Stimulated activated CD8-positive, alpha-beta memory T cell treated with anti-CD3 and anti-CD28 coated beads, Interleukin-7, amount 100 ng/mL, for 4 hours (primary cell): ENCODE results near the gene MRAS.

Experiments used
- DNase-seq, 2 donors: peaks; one replicate each; pipeline ENCODE4 v3.0.0-alpha.2; 2020; ENCODE audit warnings: low read depth in 2 of 2

The MRAS gene

GRCh38 chr3:138347960-138348753, at the start of gene MRAS:
Gene MRAS, plus strand, starts transcription at chr3:138348579. Its CDS starts 24,305 bp downstream, at chr3:138372884.
- no peak for DNase-seq

DNA sequence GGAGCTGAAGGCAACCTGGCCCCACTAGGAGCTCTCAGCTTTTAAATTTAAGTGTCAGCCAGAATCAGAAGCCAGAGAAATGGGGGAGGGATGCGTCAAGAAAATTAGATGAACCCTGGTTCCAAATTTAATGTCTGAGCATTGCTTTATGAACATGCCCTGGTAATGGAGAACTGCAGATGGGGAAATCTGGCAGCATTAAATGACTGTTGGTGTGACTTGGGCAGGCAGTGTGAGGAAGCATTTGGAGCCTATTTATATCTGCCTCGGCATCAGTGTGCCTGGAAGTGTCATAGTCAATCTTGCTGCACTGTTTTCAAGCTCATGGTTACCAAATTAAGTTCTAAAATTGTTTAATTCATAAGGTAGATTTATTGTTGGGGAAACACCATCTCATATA, 47.7 kb upstream of the MRAS start:
- no peak for DNase-seq

DNA sequence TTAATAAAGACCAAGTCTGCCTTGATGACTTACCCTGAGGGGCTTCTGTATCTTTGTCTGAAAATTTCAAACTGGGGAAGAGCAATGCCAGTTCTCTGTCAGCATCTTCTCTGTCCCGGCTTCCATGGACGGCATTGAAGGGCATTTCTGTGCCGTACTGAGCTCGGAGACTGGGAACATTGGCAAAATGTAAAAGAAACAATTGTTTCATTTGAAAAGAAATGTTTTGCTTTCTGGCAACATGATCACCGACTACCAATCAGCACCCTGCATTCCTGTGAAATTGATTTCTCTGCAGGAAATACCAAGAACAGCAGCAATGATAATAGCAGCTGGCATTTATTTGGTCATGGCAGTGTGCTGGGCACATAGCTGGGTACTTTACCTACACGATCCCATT, 44.9 kb upstream of the MRAS start:
- no peak for DNase-seq

DNA sequence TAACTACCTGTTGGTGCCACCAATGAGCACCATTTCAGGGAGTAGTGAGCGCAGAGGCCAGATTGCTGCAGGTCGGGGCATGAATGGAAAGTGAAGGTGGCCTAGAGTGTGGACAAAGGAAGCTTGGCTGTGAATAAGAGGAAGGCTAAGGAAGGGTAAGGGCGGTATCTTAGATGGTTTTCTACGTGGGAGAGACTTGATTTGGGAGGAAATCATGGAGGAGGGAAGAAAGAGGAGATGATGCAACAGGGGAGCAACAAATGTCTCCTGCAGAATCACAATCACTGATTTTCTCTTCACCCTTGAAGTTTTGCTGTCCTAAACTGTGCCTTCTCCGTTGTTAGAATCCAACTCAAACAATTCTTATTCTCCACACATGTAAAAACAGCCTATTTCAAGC, 40.5 kb upstream of the MRAS start:
- no peak for DNase-seq

DNA sequence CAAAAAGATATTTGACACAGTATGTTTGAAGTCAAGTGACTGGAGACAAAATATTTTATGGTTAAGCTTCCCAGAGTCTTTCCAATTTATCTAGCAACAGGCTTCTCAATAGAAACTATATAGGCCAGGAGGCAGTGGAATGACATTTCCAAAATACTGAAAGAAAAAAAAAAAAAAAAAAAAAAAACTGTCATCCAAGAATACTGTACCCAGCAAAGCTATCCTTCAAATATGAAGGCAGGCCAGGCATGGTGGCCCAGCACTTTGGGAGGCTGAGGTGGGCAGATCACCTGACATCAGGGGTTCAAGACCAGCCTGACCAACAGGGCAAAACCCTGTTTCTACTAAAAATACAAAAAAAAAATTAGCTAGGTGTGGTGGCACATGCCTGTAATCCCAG, 39.6 kb upstream of the MRAS start:
- no peak for DNase-seq

- no peak for DNase-seq
These were observed 37.9 kb upstream of the MRAS start for GRCh38 chr3:138310494-138310893.

DNA sequence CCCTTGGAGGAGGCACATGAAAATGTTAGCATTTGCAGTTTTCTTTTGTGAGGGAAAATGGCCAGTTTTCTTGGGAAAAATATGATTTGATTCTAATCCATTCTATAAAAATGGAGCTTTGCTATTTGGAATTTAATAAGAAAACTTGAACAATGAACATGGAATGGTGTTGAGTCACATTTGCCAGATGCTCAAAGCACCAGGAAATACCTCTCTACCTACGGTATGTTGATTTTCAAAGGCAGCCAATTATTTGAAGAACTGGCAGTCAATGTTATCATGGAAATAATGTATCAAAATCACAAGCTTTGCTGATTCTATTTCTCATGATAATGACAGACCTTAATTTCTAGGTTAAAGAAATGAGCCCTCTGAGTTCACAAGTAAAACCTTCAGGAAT, 33.6 kb upstream of the MRAS start:
- DNase-seq, result no peak

DNA sequence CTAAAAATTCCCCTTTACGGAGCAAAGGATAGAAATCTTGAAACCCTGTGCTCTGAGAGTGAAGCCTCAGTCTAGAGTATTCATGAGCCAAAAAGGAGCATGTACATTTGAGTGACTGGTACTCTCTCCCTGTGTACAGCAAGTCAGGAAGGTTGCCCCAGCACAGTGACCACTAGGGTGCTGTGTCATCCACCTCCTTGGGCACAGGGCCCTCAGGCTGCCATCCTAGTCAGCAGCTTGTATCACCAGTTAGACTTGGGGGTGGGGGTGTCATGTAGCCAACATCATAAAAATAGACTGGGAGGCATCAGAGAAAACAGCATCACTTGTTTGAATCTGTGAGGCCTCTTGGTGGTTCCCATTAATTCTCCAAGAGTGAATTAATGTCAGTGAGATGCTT, 30.7 kb upstream of the MRAS start:
- DNase-seq, result no peak

- DNase-seq, result no peak
These were observed 24.4 kb upstream of the MRAS start for GRCh38 chr3:138323971-138324370.

GRCh38 chr3:138325990-138326389, 22.4 kb upstream of the MRAS start:
- DNase-seq, result no peak

DNA sequence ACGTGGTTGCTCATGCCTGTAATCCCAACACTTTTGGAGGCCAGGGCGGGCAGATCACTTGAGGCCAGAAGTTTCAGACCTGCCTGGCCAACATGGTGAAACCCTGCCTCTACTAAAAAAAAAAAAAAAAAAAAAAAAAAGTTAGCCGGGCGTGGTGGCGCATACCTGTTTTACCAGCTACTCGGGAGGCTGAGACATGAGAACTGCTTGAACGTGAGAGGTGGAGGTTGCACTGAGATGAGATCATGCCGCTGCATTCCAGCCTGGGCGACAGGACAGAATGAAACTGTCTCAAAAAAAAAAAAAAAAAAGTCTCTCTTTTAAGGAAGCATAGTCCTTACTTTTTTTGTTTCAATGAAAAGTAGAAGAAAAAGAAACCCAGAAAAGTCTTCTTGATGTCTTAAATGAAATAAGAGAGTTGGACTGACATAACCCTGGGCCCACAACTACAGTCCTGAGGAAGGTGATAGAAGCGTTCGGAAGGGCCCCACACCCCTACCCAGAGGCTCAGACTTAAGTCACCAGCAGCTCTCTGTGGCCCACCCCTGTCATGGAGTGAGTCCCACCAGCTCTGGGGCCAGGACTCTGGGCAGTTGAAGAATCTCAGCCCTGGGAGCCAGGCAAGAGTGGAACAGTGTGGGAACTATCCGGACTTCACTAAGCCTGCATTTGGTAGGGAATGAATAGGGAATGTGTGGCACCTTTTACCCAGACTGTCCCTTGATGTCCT, 21.3 kb upstream of the MRAS start:
- no peak for DNase-seq

DNA sequence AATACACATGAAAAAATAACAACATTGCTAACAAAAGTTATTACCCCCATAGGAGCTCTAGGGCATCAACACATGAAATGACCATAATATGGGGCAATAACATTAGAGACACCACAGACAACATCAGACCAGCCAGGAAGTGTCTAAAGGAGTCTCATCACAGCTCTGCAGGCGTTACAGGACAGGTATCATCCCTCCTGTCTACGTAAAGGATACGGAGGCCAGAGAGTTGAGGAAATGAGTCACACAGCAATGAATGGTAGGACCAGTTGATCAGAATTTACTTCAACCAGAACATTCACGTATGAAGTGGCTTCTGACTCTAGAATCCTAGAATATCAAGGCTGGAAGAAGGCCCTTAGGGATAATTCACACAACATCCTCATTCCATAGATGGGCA, 20.5 kb upstream of the MRAS start:
- DNase-seq, result no peak

DNA sequence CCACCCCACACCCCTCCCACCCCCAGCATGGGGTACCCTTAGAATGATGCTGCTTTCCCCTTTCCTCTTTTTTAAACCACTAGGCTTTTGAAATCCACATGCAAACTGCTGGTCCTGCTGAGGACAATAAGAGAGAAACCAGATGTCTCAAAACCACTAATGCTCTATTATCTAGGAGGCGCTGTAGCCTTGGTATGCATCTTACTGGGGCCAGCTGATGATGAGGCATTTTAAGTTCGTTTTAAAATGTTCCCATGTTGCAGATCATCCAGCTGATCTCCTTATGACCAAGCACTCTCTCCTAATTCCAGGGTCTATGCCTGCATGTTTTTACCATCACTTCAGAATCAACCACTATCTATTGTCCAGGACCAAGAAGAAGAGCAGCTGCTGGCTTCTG, 20.0 kb upstream of the MRAS start:
- no peak for DNase-seq

GRCh38 chr3:138329127-138329983, 19.0 kb upstream of the MRAS start, which contains the start of gene NME9:
Gene NME9, minus strand, starts transcription at chr3:138329851. Its CDS starts 516 bp downstream, at chr3:138329335.
- peak; percentile 80 to 88 for DNase-seq

- no peak for DNase-seq
These were observed 18.4 kb upstream of the MRAS start for GRCh38 chr3:138329984-138330293.

DNA sequence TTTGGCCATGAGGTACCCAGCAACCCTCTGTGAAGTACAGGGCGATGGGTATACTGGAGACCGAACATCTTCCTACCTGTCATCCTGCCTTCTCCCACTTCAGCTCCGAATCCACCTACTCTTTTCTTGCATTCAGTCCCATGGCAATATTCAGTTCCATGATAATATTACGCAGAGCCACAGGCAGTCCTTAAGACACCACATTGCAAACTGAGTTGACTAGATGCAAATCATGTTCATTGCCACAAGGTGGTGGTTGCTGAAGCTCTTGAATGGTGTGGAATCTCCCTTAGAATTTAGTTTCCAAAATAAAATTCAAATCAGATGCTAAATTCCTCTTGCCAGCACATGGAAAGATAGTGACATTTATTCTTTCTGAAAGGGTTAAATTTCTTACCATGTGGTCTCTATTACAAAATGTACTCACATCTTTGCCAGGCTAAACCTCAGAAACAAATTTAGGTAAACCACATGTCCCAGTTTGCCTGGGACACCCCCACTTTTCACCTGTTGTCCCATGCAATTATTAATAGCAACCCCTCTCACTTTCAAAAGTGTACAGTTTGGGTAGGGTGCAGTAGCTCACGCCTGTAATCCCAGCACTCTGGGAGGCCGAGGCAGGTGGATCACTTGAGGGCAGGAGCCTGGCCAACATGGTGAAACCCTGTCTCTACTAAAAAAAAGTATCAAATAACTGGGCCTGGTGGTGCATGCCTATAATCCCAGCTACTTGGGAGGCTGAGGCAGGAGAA, 17.1 kb upstream of the MRAS start:
- no peak for DNase-seq

DNA sequence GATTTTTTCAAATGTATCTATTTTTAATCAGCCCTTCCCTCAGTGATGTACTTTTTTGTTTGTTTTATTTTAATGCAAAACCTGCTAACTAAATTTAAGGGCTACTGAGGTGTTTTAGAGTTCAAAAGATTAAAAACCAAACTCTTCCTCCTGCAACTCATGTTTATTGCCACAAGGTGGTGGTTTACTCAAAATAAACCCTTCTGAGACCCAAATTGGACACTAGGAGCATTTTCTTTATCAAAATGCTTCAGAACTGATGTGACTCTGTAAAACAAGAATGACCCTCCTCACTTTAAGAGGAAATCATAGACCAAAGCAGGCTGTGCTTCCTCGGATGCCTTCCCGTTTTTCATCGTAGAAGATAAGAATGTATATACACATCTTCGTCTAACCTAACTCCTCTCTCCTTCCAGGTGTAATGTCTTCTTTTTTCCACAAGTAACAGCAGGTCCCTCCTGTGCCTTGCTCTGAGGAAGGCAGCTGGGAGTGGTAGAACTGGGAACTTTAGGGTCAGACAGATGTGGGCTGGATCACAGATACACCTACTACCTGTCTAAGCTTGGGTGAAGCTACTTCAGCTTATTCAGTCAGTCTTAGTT, 15.8 kb upstream of the MRAS start:
- no peak for DNase-seq

DNA sequence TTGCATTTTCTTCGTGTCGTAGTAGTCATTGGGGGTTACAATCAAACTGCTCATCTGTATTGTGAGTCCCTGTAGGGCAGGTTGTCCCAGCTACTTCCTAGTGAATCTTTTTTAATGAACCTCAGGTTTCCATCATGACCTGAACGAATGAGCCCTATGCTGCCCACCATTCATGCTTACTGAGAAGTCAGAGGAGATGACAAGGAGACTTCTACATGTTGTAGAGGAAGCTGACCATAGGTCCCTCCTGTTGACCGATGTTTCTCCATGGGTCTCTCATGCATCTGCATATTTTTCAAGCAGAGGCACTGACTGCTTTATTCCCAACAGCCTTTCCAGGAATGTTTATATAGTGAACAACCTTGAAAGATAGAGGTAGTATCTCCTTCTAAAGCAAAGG, 13.8 kb upstream of the MRAS start:
- DNase-seq, result no peak

DNA sequence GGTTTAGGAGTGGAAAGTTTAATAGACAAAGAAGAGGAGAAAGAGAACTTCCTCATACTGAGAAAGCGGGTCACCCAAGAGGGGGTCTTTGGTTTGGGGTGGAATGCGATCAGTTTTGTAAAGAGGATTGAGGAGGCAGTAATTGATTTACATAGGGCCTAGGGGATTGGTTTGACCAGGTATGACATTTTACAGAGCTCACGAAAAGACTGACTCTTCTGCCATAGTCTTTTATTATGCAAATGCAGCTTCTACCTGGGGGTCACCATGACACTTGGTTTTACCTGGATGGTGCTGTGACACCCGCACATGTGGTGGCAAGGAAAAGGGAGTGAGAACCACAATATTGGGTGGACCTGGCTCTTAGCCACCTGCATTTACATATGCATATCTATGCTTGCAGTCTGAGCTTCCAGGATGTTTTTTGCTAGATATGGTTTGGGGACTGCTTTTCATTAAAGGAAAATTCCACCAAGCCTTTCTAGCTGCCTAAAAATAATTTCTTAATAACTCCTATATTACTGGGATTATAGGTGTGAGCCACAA, 11.9 kb upstream of the MRAS start:
- no peak for DNase-seq

GRCh38 chr3:138338244-138338643, 10.1 kb upstream of the MRAS start:
- DNase-seq, result no peak

- no peak for DNase-seq
These were observed 9.6 kb upstream of the MRAS start for GRCh38 chr3:138338811-138339210.
